Activated CD4-positive, alpha-beta T cell treated with anti-CD3 and anti-CD28 coated beads for 4 hours (primary cell): ENCODE results near the gene AJAP1.

ENCODE experiments used
- DNase-seq, 2 donors: peaks; one replicate each; pipeline ENCODE4 v3.0.0-alpha.2; 2020

AJAP1 gene

GRCh38 chr1:4778056-4778455 is 123.6 kb downstream of the AJAP1 start:
- no peak for DNase-seq

- DNase-seq, result no peak
Observed at GRCh38 chr1:4781646-4782045, 127.2 kb downstream of the AJAP1 start.

- no peak for DNase-seq
Observed at GRCh38 chr1:4784761-4785160, 130.4 kb downstream of the AJAP1 start.

- DNase-seq, result no peak
Observed at GRCh38 chr1:4786055-4786454, 131.6 kb downstream of the AJAP1 start.

- DNase-seq, result no peak
Observed at GRCh38 chr1:4787551-4787950, 133.1 kb downstream of the AJAP1 start.

GRCh38 chr1:4792565-4792964 is 138.2 kb downstream of the AJAP1 start:
- DNase-seq, result no peak

GRCh38 chr1:4794020-4794780 is 139.8 kb downstream of the AJAP1 start:
- no peak for DNase-seq

- DNase-seq, result no peak
Observed at GRCh38 chr1:4796161-4797015, 142.0 kb downstream of the AJAP1 start.

- no peak for DNase-seq
Observed at GRCh38 chr1:4797016-4797410, 142.6 kb downstream of the AJAP1 start.

- DNase-seq, result no peak
Observed at GRCh38 chr1:4797429-4797828, 143.0 kb downstream of the AJAP1 start.

- no peak for DNase-seq
Observed at GRCh38 chr1:4801192-4801924, 146.9 kb downstream of the AJAP1 start.

- no peak for DNase-seq
Observed at GRCh38 chr1:4802024-4802423, 147.6 kb downstream of the AJAP1 start.

GRCh38 chr1:4803335-4803734 is 148.9 kb downstream of the AJAP1 start:
- DNase-seq, result no peak

GRCh38 chr1:4805987-4806386 is 151.6 kb downstream of the AJAP1 start:
- DNase-seq, result no peak

GRCh38 chr1:4820543-4820942 is 166.1 kb downstream of the AJAP1 start:
- DNase-seq, result no peak

GRCh38 chr1:4825800-4826450 is 171.5 kb downstream of the AJAP1 start:
- DNase-seq, result no peak

GRCh38 chr1:4830707-4831106 is 176.3 kb downstream of the AJAP1 start:
- DNase-seq, result no peak

- no peak for DNase-seq
Observed at GRCh38 chr1:4836574-4836973, 182.2 kb downstream of the AJAP1 start.

GRCh38 chr1:4837031-4837600 is 182.7 kb downstream of the AJAP1 start:
- no peak for DNase-seq

GRCh38 chr1:4837752-4838151 is 183.3 kb downstream of the AJAP1 start:
- DNase-seq, result no peak

GRCh38 chr1:4838231-4838630 is 183.8 kb downstream of the AJAP1 start:
- DNase-seq, result no peak
